PFSK-1 (cell line): ENCODE measurements around the gene ERN1.

Experiments used
- FOXP2 ChIP-seq: optimal IDR thresholded peaks from 2 replicates; pipeline ENCODE3; 2011; ENCODE audit warnings: borderline replicate concordance, control low read depth, inconsistent platforms; ENCODE audit not compliant: insufficient read depth; ENCODE audit errors: extremely low read length, extremely low read depth
- POLR2AphosphoS5 ChIP-seq: IDR thresholded peaks from 2 replicates; pipeline ENCODE4 v1.6.1; 2012; ENCODE audit warnings: low read depth, mild to moderate bottlenecking, control low read depth, low read length, moderate library complexity
- REST ChIP-seq, 2 experiments: IDR thresholded peaks; 2 replicates each; pipeline versions ENCODE4 v1.6.1 to v1.8.0; 2011 to 2012; ENCODE audit warnings: low read depth in 2 of 2, low read length in 2 of 2, control low read depth in 1 of 2, inconsistent platforms in 1 of 2, mild to moderate bottlenecking in 1 of 2, moderate library complexity in 1 of 2; ENCODE audit not compliant: insufficient read depth in 1 of 2
- SIN3A ChIP-seq: IDR thresholded peaks from 2 replicates; pipeline ENCODE4 v1.6.1; 2012; ENCODE audit warnings: mild to moderate bottlenecking, low read length, moderate library complexity, borderline replicate concordance; ENCODE audit not compliant: insufficient read depth
- TAF1 ChIP-seq: IDR thresholded peaks from 2 replicates; pipeline ENCODE4 v1.6.1; 2012; ENCODE audit warnings: low read length, control low read depth, borderline replicate concordance; ENCODE audit not compliant: insufficient read depth

The ERN1 gene

DNA sequence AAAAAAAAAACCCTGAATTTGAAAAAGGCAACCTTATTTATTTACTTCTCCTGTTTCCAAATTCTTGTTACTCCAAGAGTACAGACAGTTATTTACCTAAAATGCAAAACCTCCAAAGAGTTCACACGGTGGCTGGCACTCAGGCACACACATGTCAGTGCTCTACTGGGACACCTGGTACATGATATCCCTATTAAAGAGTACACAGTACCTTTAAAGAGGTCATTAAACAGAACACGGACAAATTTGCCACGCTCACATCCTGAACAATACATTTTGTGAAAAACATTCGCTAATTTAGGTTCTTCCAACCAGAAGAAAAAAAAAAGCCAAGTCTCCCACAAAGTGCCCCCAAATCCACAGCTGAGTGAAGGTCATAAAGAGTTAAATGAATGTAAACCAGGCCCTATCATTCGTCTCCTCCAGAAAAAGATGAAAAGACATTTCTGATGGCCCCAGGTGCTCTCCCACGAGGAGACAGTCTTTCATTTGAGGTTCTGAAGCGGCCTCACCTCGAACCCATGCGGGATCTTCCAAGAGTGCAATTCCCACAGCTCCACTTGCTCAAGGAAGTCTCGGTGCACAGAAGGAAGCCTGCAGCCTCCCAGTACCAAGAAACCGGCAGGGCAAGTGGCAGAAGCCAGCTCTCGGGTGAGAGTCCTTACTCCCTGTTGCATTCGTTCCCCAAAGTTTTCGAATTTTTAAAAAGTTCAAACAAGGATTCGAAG lies 993 bp downstream of the ERN1 start:
- no peak for TF ChIP-seq FOXP2
- no peak for TF ChIP-seq TAF1
- no peak for TF ChIP-seq REST (IDR thresholded peaks at IDR 0.05; ENCODE audit: insufficient read depth in 1 of 2, low read depth in 2 of 2, low read length in 2 of 2)
- TF ChIP-seq SIN3A = no peak
- no peak for TF ChIP-seq POLR2AphosphoS5

GRCh38 chr17:64126918-64127317 lies 3.0 kb downstream of the ERN1 start:
- no peak for TF ChIP-seq TAF1
- TF ChIP-seq POLR2AphosphoS5 = no peak
- no peak for TF ChIP-seq REST (IDR thresholded peaks at IDR 0.05; ENCODE audit: insufficient read depth in 1 of 2, low read depth in 2 of 2, low read length in 2 of 2)

GRCh38 chr17:64125937-64126336 lies 4.0 kb downstream of the ERN1 start:
- no peak for TF ChIP-seq SIN3A
- no peak for TF ChIP-seq TAF1
- no peak for TF ChIP-seq FOXP2
- no peak for TF ChIP-seq POLR2AphosphoS5
- no peak for TF ChIP-seq REST (IDR thresholded peaks at IDR 0.05; ENCODE audit: insufficient read depth in 1 of 2, low read depth in 2 of 2, low read length in 2 of 2)

DNA sequence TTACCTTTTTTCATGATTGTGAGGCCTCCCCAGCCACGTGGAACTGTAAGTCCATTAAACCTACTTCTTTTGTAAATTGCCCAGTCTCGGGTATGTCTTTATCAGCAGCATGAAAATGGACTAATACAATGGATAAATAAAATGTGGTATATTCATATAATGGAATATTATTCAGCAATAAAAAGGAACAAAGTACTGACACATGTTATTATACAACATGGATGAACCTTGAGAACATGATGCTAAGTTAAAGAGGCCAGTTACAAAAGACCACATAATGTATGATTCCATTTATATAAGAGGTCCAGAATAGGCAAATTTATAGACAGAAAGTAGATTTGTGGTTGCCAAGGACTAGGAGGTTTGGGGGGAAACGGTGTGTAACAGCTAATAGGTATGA lies 5.3 kb downstream of the ERN1 start:
- TF ChIP-seq FOXP2 (no peak), POLR2AphosphoS5 (no peak), REST (IDR thresholded peaks at IDR 0.05; ENCODE audit: insufficient read depth in 1 of 2, low read depth in 2 of 2, low read length in 2 of 2) (no peak), TAF1 (no peak), SIN3A (no peak)

- no peak for TF ChIP-seq FOXP2
- TF ChIP-seq POLR2AphosphoS5 = no peak
- TF ChIP-seq TAF1 = no peak
- TF ChIP-seq REST (IDR thresholded peaks at IDR 0.05; ENCODE audit: insufficient read depth in 1 of 2, low read depth in 2 of 2, low read length in 2 of 2) = no peak
- TF ChIP-seq SIN3A = no peak
Measured at GRCh38 chr17:64123114-64123513, 6.8 kb downstream of the ERN1 start.
